ENCODE measurements around the gene PLBD2.

PLBD2 gene

GRCh38 chr12:113370923-113371682, 12.7 kb downstream of the PLBD2 start:
- no peak for DNase-seq (ENCODE audit: low spot score)

- DNase-seq (ENCODE audit: low spot score) = no peak
Observed at GRCh38 chr12:113371808-113372207, 13.4 kb downstream of the PLBD2 start.

- no peak for DNase-seq (ENCODE audit: low spot score)
Observed at GRCh38 chr12:113372371-113372770, 14.0 kb downstream of the PLBD2 start.

GRCh38 chr12:113373440-113373839, 15.1 kb downstream of the PLBD2 start:
- DNase-seq (ENCODE audit: low spot score) = no peak

- no peak for DNase-seq (ENCODE audit: low spot score)
Observed at GRCh38 chr12:113373969-113374368, 15.6 kb downstream of the PLBD2 start.

- DNase-seq (ENCODE audit: low spot score) = no peak
Observed at GRCh38 chr12:113374823-113375428, 16.5 kb downstream of the PLBD2 start.

GRCh38 chr12:113378291-113378690, 19.9 kb downstream of the PLBD2 start:
- DNase-seq (ENCODE audit: low spot score) = no peak

- DNase-seq (ENCODE audit: low spot score) = no peak
Observed at GRCh38 chr12:113381220-113381619, 22.8 kb downstream of the PLBD2 start.

- no peak for DNase-seq (ENCODE audit: low spot score)
Observed at GRCh38 chr12:113382206-113382605, 23.8 kb downstream of the PLBD2 start.

- DNase-seq (ENCODE audit: low spot score) = no peak
Observed at GRCh38 chr12:113384778-113385177, 26.4 kb downstream of the PLBD2 start.

- DNase-seq (ENCODE audit: low spot score) = no peak
Observed at GRCh38 chr12:113385282-113385882, 27.0 kb downstream of the PLBD2 start.

- DNase-seq (ENCODE audit: low spot score) = no peak
Observed at GRCh38 chr12:113386866-113387566, 28.6 kb downstream of the PLBD2 start.

GRCh38 chr12:113387631-113388030, 29.2 kb downstream of the PLBD2 start:
- no peak for DNase-seq (ENCODE audit: low spot score)

- DNase-seq (ENCODE audit: low spot score) = no peak
Observed at GRCh38 chr12:113388351-113388750, 30.0 kb downstream of the PLBD2 start.

GRCh38 chr12:113390064-113391043, 32.0 kb downstream of the PLBD2 start:
- DNase-seq (ENCODE audit: low spot score) = no peak

GRCh38 chr12:113391145-113391544, 32.8 kb downstream of the PLBD2 start:
- DNase-seq (ENCODE audit: low spot score) = no peak

- DNase-seq (ENCODE audit: low spot score) = no peak
Observed at GRCh38 chr12:113391650-113392337, 33.4 kb downstream of the PLBD2 start.

GRCh38 chr12:113392520-113392919, 34.1 kb downstream of the PLBD2 start:
- DNase-seq (ENCODE audit: low spot score) = no peak

- DNase-seq (ENCODE audit: low spot score) = no peak
Observed at GRCh38 chr12:113392988-113393579, 34.7 kb downstream of the PLBD2 start.

GRCh38 chr12:113393749-113394148, 35.4 kb downstream of the PLBD2 start:
- no peak for DNase-seq (ENCODE audit: low spot score)

GRCh38 chr12:113395119-113395518, 36.7 kb downstream of the PLBD2 start:
- no peak for DNase-seq (ENCODE audit: low spot score)

Measured in SW480 (cell line).